Endothelial cell of umbilical vein (primary cell): ENCODE data around the gene ATP1B3.

ENCODE experiments used
- EZH2 ChIP-seq: IDR thresholded peaks from 2 replicates; pipeline ENCODE4 v1.6.1; 2012; ENCODE audit warnings: borderline replicate concordance, low read depth, mild to moderate bottlenecking, moderate library complexity, low read length, inconsistent platforms; ENCODE audit not compliant: severe bottlenecking
- JUN ChIP-seq: IDR thresholded peaks from 2 replicates; pipeline ENCODE4 v1.6.1; 2011; ENCODE audit warnings: borderline replicate concordance, low read depth; ENCODE audit not compliant: insufficient read length, insufficient read depth
- MYC ChIP-seq: IDR thresholded peaks from one replicate; pipeline ENCODE4 v1.6.1; 2011; ENCODE audit warnings: mild to moderate bottlenecking, low read depth, low read length
- POLR2A ChIP-seq: IDR thresholded peaks from 2 replicates; pipeline ENCODE4 v1.6.1; 2012; ENCODE audit warnings: low read depth, mild to moderate bottlenecking, control low read depth, low read length
- POLR2AphosphoS5 ChIP-seq: IDR thresholded peaks from 2 replicates; pipeline ENCODE4 v1.6.1; 2012; ENCODE audit warnings: low read depth, mild to moderate bottlenecking, control low read depth, low read length, moderate library complexity; ENCODE audit not compliant: insufficient read depth
- TF ChIP-seq, protein P1 (sequence below): IDR thresholded peaks from 2 replicates; pipeline ENCODE4 v1.6.1; 2011; ENCODE audit not compliant: insufficient read depth, insufficient read length
- TF ChIP-seq, protein P2 (sequence below), 2 donors: IDR thresholded peaks; 1 replicate in 1 of 2; 2 replicates in 1 of 2; pipeline ENCODE4 v1.5.1; 2011; ENCODE audit warnings: low read length in 2 of 2, mild to moderate bottlenecking in 2 of 2, moderate library complexity in 2 of 2, control low read depth in 1 of 2, inconsistent platforms in 1 of 2, low read depth in 1 of 2; ENCODE audit not compliant: insufficient read depth in 1 of 2; ENCODE audit errors: extremely low read depth in 1 of 2

DNA sequence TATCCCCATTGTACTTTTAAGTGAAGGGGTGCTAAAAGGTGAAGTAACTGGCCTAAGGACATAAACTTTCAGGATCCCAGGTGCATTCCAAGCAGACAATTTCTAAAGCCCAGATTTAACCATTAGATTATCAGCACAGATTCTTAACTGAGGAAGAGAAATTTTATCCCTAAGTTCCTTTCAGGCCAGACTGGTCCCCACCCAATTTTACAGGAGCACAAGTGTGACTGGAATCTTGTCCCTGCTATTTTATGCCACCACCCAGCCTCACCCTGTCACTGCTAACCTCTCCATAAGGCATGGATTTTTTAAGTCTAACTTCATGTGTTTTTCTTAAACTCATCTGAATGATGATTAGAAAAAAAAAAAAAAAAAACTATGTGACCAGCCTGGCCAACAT lies 37.1 kb upstream of the ATP1B3 start:
- no peak for TF ChIP-seq POLR2A
- TF ChIP-seq, protein P1, sequence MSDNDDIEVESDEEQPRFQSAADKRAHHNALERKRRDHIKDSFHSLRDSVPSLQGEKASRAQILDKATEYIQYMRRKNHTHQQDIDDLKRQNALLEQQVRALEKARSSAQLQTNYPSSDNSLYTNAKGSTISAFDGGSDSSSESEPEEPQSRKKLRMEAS, result no peak
- TF ChIP-seq POLR2AphosphoS5, result no peak
- TF ChIP-seq EZH2, result no peak
- TF ChIP-seq, protein P2, sequence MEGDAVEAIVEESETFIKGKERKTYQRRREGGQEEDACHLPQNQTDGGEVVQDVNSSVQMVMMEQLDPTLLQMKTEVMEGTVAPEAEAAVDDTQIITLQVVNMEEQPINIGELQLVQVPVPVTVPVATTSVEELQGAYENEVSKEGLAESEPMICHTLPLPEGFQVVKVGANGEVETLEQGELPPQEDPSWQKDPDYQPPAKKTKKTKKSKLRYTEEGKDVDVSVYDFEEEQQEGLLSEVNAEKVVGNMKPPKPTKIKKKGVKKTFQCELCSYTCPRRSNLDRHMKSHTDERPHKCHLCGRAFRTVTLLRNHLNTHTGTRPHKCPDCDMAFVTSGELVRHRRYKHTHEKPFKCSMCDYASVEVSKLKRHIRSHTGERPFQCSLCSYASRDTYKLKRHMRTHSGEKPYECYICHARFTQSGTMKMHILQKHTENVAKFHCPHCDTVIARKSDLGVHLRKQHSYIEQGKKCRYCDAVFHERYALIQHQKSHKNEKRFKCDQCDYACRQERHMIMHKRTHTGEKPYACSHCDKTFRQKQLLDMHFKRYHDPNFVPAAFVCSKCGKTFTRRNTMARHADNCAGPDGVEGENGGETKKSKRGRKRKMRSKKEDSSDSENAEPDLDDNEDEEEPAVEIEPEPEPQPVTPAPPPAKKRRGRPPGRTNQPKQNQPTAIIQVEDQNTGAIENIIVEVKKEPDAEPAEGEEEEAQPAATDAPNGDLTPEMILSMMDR (IDR thresholded peaks at IDR 0.05; ENCODE audit: extremely low read depth in 1 of 2, insufficient read depth in 1 of 2, low read depth in 1 of 2, low read length in 2 of 2), result no peak
- TF ChIP-seq JUN, result no peak
- no peak for TF ChIP-seq MYC
